ENCODE results near the gene JPH4.

The JPH4 gene

GRCh38 chr14:23561873-23562821 lies 16.4 kb downstream of the JPH4 start:
- DNase-seq, result no peak

DNA sequence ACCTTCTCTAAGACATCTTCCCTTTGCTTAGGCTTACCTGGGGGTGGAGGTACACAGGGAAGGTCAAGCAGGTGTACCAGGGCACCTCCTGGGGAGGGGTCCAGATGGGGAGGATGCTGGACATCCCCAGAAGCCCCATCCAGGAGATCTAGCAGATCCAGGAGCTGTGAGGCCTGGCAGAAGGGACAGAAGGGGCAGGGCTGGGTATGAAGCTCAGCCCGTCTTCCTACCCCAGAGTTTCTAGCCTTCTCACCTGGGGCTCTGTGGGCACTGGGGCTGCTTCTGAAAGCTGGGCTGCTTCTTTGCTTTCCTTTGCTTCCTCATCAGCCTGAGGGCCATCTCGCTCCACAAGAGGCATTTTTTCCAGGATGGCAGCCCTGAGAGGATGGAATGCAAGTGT lies 17.3 kb downstream of the JPH4 start:
- no peak for DNase-seq

DNA sequence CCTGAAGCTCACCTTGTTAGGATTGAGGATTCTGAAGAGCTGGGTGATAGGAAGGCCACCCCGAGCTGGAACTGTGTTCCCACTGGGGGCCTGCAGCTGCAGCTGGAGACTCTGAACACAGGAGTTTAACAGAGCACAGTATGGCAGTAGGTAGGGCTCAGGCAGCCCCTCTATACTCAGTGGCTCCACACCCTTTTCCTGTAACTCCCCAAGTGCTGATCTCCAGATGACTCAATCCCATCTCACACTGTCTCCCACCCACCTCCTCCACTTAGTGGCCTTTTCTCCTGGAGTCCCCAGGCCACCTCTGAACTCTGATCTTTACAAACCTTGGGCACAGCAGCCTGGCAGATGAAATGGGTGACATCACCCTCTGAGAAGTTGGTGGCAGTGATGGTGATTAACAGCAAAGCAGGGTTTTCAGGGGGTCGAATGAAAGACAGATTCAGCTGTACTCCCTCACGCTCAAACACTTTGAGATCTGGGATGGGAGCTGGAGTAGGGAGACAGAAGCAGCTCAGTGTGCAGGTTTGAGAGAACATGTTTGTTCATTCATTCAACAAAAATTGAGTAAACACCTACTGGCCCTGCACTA lies 18.6 kb downstream of the JPH4 start:
- DNase-seq, result no peak

DNA sequence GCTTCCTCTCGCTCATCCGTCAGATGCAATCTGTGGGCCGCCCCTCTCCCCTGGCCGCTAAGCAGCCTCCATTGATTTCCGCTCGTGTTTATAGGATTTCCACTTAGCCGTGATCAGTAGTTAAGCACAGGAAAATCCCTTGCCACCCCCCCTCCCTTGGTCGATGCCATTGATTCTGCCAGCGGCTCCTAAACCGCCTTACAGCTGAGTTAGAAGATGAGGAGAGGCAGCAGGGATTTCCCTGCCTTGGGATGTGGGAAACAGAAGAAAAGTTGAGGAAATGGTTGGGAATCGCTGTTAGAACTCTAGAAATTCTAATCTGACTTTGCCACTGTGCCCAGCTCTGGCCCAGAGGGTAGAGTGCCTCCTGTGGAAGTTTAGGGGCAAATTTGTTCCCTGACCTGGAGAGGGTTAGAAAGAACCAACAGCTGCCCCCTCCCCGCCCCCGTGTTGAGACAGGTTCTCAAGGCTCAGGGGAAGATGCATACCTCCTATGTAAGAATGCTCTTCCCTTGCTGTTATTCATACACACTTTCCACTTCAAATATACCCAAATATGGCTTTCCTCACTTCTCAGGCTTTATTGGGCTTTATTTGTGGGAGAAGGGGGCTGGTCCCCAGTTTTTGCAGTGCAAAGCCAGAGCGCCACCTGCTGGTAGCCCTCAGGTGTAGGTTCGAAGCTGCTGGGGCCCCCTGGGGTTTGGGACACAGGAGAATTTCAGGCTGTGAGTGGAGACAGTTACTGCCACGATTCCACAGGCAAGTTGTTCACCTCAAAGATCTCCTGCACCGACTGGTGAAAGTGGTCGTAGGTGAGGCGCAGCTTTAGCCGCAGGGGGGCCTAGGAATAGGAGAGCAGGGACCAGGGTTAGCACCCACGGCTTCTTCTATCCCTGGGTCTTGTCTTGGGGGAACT lies 19.3 kb downstream of the JPH4 start:
- peak; percentile 37 for DNase-seq

DNA sequence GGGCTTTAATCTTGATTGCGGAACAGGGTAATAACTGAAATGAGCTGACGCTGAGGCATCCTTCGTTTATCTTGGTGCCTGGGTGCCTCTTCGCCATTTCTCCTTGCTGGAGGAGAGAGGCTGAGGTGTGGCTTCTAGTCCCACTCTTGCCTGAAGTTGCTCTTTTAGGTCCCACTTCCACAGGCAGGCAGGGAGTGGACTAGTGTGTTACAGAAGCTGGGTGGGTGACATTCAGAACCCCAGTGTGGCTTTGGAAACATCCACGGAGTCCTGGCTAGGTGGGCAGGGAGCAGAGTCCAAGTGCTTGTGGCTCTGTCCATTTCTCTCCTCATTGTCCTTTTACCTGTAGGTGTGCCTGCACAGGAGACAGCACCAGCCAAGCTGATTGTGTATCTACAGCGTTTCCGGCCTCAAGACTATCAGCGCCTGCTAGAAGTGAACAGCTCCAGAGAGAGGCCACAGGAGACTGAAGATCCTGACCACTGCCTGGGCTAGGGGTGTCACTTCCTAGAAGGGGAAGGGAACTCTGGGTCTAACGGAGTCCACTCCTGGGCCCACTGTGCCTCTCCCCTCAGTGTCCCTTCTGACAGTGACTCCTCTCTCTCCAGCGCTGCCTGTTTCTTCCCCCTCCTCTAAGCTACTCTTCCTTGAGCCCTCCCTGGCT lies 20.1 kb downstream of the JPH4 start:
- DNase-seq, result no peak

DNA sequence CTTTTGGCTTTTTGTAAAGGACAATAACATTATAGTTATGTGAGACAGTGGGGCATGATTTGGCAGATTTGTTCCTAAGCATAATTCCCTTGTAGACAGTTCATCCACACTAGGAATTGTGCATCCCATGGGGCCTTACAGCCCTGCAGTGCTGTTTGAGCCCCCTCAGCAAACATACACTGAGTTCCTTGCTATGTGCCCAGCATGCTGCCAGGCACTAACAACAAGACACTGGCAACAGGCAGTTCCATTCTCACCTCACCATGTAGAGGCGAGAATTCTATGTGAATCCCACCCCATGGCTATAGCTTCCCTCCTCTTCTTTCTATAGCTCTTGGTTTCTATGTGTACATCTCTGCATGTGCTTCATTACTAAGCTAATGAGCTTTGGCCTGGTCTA lies 20.6 kb downstream of the JPH4 start:
- DNase-seq, result no peak

DNA sequence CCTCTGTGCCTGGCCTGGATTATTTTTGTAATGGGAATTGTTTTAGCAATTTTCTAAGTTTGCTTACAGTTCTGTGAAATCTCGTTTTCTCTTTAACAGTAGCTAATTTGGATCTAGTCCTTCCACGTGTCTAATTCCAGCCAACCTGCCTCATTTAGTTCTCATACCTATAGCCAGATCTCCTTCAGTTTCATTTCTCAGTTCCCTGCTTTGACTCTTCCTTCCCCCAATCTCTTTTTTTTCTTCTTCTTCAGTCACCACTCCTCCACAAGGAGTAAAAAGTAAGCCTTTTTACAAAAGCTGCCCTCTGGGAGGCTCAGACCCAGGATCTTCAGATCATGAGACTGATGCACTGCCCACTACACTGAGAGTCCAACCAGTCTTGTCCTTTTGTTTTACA lies 21.1 kb downstream of the JPH4 start:
- DNase-seq, result no peak

DNA sequence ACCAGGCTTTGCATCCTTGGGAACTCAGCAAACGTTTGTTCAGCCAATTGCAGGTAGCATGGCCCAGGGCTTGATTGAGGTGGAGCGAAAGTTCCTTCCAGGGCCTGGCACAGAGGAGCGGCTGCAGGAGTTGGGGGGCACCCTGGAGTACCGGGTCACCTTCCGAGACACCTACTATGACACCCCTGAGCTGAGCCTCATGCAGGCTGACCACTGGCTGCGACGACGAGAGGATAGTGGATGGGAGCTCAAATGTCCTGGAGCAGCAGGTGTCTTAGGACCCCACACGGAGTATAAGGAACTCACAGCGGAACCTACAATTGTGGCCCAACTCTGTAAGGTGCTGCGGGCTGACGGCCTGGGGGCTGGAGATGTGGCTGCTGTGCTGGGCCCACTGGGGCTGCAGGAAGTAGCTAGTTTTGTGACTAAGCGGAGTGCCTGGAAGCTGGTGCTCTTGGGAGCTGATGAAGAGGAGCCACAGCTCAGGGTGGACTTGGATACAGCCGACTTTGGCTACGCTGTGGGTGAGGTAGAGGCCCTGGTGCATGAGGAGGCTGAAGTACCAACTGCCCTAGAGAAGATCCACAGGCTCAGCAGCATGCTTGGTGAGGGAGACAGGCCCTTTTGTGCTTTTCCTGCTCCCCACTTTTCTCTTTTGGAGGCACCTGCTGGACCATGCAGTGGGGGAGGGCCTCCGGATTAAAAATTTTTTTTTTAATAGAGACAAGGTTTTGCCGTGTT lies 21.7 kb downstream of the JPH4 start:
- DNase-seq, result no peak

- DNase-seq, result peak; percentile 87
Measured at GRCh38 chr14:23555882-23556699, 22.5 kb downstream of the JPH4 start, which contains the start of gene THTPA. Gene THTPA, plus strand, starts transcription at chr14:23556271. Its CDS starts 487 bp downstream, at chr14:23556758.

GRCh38 chr14:23555533-23555881 lies 23.1 kb downstream of the JPH4 start:
- DNase-seq, result no peak

DNA sequence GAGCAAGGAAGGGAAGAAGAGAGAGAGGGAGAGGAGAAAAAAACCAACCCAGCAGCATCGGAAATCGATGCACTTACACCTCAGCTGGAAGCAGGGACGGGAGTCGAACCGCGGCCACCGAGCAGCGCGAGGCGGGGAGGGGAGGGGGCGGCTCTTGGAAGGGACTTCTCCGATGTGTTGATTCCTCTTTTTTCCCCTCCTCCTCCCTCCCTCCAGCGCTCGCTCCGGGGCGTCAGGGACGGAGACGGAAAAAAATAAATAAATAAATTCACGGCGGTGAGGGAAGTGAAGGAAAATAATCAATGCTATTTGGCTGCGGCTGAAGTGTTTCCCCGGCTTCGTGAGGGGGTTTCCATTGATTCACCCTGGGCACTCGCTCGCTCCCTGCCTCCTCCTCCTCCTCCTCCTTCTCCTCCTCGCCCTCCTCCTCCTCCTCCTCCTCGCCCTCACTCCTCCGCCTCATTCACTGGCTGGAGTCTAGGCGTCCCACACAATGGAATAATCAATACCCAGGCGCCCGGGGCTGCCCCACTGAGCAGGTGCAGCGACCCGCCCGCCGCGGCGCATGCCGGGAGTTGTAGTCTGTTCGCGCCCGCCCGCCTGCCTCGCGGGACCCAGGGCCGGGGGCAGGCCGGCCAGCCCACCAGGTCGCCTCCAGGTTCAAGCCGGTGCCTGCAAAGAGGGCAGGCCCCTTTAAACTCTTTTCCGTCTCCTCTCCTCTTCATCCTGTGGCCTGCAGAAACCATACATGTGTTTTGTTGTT lies 27.1 kb downstream of the JPH4 start, which contains the start of gene ZFHX2:
Gene ZFHX2, minus strand, starts transcription at position 500 of the 763 bp plus-strand sequence. CDS start 16,440 bp downstream, outside the sequence.
- DNase-seq, result peak; percentile 62

GRCh38 chr14:23550812-23551265 lies 27.8 kb downstream of the JPH4 start:
- no peak for DNase-seq

DNA sequence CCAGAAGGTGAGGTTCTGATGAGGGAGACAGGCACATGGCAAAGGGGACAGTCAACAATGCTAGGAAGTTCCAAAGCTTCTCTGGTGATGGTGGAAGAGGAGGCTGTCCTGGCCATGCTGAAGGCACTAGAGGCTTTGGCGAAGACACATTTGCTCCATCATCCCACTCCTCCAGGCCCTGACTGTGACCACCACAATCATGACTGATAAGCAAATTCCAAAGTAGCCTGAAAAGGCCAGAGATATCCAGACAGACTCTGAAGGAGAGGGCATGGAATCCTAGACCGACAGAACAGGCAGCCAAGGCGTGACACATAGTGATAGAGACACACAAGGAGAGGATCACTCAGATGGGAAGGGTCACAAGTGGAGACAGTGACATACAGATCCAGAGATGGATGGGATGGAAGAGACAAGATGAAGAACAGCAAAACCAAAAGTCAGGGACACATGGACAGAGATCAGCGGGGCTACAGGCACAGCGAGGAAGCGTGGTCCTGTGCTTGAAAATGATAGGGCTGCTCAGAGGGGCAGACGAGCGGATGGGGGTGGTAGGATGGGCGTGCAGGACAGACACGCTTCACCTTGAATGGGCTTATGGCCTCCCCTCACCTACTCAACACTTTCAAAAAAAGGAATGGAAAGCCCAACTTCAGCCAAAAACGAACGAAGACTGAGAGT lies 28.3 kb downstream of the JPH4 start:
- no peak for DNase-seq

DNA sequence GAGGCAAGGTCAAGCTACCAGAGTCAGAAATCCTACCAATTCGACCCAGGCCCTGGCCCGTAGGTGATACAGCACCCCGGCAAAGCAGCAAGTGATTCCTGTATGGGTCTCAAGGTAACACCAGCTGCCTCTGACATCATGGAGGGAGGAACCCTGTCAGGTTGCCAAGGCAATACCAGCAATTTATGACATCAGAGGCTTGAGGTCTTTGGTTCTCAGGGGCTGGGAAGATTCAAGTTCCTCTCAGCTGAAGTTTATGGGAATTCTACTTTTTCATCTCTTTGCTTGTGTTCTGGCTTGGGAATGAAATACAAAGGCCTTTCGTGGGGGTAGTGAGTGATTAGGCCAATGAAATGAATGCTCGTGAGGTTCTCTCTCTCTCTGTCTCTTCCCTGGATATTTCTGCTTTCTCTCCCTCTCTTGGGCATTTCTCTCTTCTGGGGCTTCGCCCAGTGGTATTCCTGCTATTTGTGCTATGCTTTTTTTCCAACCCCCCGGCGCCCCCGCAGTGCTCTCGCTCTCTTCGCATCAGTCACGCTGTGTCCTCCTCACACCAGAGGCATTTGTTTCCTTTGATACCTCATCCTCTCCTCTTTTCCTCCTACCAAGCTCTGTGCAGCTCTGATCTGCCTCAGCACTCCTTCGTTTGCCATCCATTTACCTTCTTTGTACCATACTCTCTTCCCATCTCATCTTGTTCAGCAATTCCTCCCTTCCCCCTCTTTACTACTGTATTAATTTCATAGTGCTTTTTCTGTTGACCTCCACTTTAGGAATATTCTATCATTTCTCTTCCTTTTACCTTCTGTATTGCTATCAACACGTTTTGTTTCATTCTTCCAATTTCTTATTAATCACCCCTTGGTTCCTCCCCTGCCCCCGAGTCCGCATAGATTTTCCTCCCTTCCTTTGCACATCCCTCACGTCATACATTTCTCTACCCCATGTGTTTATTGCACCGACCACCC lies 30.0 kb downstream of the JPH4 start:
- no peak for DNase-seq

- no peak for DNase-seq
Measured at GRCh38 chr14:23547924-23548323, 30.7 kb downstream of the JPH4 start.

- DNase-seq, result no peak
Measured at GRCh38 chr14:23546450-23547035, 32.0 kb downstream of the JPH4 start.

DNA sequence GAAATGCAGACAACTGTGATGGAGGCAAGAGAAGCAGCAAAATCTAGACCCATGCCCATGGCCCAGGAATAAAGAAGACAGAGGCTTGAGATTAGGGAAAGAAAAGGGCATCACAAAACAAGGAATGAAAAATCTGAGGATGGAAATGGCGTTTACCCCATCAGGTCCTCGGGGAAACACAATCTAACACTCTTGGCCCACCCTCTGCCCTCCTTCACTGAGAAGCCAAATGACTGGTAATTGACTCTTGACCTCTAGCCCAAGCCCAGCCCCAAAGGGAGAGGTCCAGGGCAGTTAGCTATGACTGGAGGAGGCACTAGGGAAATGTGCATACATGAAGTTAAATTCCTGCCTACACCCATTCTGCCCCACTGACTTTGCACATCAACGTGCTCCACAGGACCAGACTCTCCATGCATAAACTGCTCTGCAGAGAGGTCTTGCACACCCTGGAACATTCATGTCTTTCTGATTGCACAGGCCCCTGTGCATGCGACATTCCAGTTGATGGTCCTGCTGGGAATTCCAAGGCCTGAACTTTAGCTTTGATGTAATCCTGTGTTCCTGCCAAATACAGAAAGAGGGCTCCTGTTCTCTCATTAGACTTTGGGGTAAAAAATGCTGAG lies 32.7 kb downstream of the JPH4 start:
- no peak for DNase-seq

Measured in activated effector memory CD4-positive, alpha-beta T cell treated with Interleukin-2 at 50 U/mL for 16 hours (primary cell).